GM12801 (cell line): ENCODE measurements around the gene ERBB4.

Source experiments
- CTCF ChIP-seq: IDR thresholded peaks from one replicate; pipeline ENCODE4 v1.5.1; 2011; ENCODE audit warnings: control low read depth; ENCODE audit not compliant: insufficient read length; ENCODE audit errors: extremely low read depth

ERBB4 gene

GRCh38 chr2:212327171-212327809, 211.3 kb downstream of the ERBB4 start:
- TF ChIP-seq CTCF, result no peak

GRCh38 chr2:212318636-212319035, 220.0 kb downstream of the ERBB4 start:
- no peak for TF ChIP-seq CTCF

- TF ChIP-seq CTCF, result no peak
Measured at GRCh38 chr2:212314680-212315079, 223.9 kb downstream of the ERBB4 start.

- TF ChIP-seq CTCF, result no peak
Measured at GRCh38 chr2:212311807-212312404, 226.7 kb downstream of the ERBB4 start.

- TF ChIP-seq CTCF, result no peak
Measured at GRCh38 chr2:212299943-212300342, 238.7 kb downstream of the ERBB4 start.

- TF ChIP-seq CTCF, result no peak
Measured at GRCh38 chr2:212299333-212299732, 239.3 kb downstream of the ERBB4 start.

- TF ChIP-seq CTCF, result no peak
Measured at GRCh38 chr2:212295571-212295970, 243.0 kb downstream of the ERBB4 start.
